T-helper 17 cell (primary cell): ENCODE data around the gene TTL. TPM values are rescaled to one million over a fixed set of nuclear protein-coding genes. Genes with fewer than 3 reads are reported as not detected.

Experiments
- ATAC-seq: fragments of 150-1000 bp; cut with Tn5 transposase; 2 replicates; pipeline ENCODE4 v1.10.0; 2021; ENCODE audit warnings: mild to moderate bottlenecking, moderate library complexity
- DNase-seq, 3 donors: peaks; one replicate each; pipeline versions ENCODE4 v3.0.0 to v3.0.0-alpha.2; 2020 to 2021
- H3K9me3 ChIP-seq: one replicate; pipeline ENCODE4 v1.7.0; 2013; ENCODE audit warnings: low read length, mild to moderate bottlenecking; ENCODE audit not compliant: control insufficient read depth, poor library complexity, severe bottlenecking
- H3K27ac Mint-ChIP-seq: one replicate; pipeline ENCODE4 v1.8.0; 2022; ENCODE audit warnings: mild to moderate bottlenecking, moderate library complexity, mixed read lengths
- H3K27me3 Mint-ChIP-seq: one replicate; pipeline ENCODE4 v1.8.0; 2022; ENCODE audit warnings: mixed read lengths
- H3K36me3 Mint-ChIP-seq: one replicate; pipeline ENCODE4 v1.8.0; 2022; ENCODE audit warnings: low read depth, mixed read lengths
- H3K4me1 Mint-ChIP-seq: one replicate; pipeline ENCODE4 v1.8.0; 2022; ENCODE audit warnings: mild to moderate bottlenecking, mixed read lengths
- H3K4me3 Mint-ChIP-seq: one replicate; pipeline ENCODE4 v1.8.0; 2022; ENCODE audit warnings: mild to moderate bottlenecking, moderate library complexity, mixed read lengths
- total RNA-seq, 4 donors: library from RNA in 2 of 4; stranded (reverse) in 2 of 4; gene quantifications; one replicate each; pipeline ENCODE4 v1.2.3 and lab custom pipeline; 2022 to 2026

Gene TTL
- total RNA-seq, 2 donors from 2014 or later = 18.8 to 20.6 TPM

DNA sequence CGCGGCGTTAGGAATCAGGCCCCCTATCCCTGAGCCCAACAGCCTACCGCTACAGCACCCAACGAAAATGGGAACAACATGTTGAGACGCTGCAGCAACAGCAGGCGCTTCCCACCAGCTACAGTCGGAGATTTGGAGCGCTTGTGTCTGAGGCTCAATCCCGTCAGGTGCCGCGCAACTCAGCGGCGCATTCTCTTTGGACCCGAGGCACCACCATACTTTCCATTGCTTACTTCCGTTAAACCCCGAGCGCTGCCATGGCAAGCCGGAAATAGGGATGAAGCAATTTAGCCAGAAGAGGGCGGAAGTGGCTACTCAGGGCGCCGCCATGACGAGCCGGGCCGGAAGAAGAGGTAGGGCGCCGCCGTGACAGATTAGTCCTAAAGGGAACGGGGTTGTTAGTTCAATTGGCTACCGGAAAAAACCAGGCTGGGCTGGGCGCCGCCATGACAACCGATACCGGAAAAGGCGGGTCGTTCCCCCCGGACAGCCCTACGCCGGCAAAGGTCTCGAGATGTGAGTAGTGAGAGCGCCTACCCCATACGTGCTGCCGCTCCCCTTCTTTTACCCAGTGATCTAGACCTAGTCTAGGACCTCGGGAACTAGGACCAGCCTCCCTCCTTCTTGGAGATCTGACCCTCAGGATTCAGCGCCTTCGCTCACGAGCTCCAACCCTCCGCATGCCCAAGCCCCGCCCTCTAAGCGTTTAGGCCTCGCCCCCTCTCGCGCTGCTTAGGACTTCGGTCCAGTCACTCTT lies 102.4 kb downstream of the TTL start, which contains the start of gene CHCHD5:
CHCHD5 (plus strand) TSS at position 476 of the 757 bp plus-strand sequence; CDS start at position 515, 39 bp downstream.
- H3K4me1 Mint-ChIP-seq = peaks cover 31% of the 10 kb centered on the region
- peak within 1 kb of the TSS; percentile 94 for H3K4me3 Mint-ChIP-seq
- no peaks in the 10 kb centered on the region for H3K9me3 ChIP-seq

GRCh38 chr2:112584891-112585250 lies 102.9 kb downstream of the TTL start:
- H3K27me3 Mint-ChIP-seq = no peaks in the 10 kb centered on the region
- peaks cover 31% of the 10 kb centered on the region for H3K4me1 Mint-ChIP-seq
- peak overlapping the region; percentile 94 for H3K4me3 Mint-ChIP-seq

More for the DNA sequence above, 102.4 kb downstream of the TTL start, which contains the start of gene CHCHD5:
- ATAC-seq (peak; percentile 92), DNase-seq (peak; percentile 80 to 89 (median 84))
- Mint-ChIP-seq H3K36me3 (peaks cover 6% of the 10 kb centered on the region), H3K27ac (peak within 1 kb of the TSS; percentile 98), H3K27me3 (no peaks in the 10 kb centered on the region)

GRCh38 chr2:112585400-112585799 lies 103.4 kb downstream of the TTL start:
- ATAC-seq (no peak), DNase-seq (no peak)
- H3K9me3 ChIP-seq = no peaks in the 10 kb centered on the region
- peaks cover 6% of the 10 kb centered on the region for H3K36me3 Mint-ChIP-seq
- H3K4me1 Mint-ChIP-seq = peaks cover 31% of the 10 kb centered on the region
- H3K27ac Mint-ChIP-seq = peak overlapping the region; percentile 98
- H3K27me3 Mint-ChIP-seq = no peaks in the 10 kb centered on the region
- H3K4me3 Mint-ChIP-seq = peak overlapping the region; percentile 94

More at GRCh38 chr2:112584891-112585250, 102.9 kb downstream of the TTL start:
- Mint-ChIP-seq H3K36me3 (peaks cover 6% of the 10 kb centered on the region), H3K27ac (peak overlapping the region; percentile 98)
- ATAC-seq = no peak
- H3K9me3 ChIP-seq = no peaks in the 10 kb centered on the region
- DNase-seq = no peak

DNA sequence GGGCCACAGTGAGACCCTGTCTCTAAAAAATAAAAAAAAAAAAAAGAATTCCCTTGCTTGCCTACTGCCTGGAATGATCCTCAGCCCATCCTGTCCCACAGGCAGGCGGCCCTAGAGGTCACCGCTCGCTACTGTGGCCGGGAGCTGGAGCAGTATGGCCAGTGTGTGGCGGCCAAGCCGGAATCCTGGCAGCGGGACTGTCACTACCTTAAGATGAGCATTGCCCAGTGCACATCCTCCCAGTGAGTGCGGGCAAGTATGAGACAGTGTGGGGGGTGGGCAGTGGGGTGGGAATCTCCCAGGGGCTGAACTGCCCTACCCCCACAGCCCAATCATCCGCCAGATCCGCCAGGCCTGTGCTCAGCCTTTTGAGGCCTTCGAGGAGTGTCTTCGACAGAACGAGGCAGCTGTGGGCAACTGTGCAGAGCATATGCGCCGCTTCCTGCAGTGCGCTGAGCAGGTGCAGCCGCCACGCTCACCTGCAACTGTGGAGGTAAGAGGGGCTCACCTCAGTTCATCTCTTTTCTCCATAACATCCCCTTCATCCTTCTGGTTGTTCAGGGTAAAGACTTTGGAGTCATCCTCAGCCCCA lies 104.0 kb downstream of the TTL start:
- Mint-ChIP-seq H3K27me3 (no peaks in the 10 kb centered on the region), H3K4me1 (peaks cover 31% of the 10 kb centered on the region), H3K4me3 (no peak overlapping the region), H3K36me3 (peaks cover 6% of the 10 kb centered on the region), H3K27ac (peak overlapping the region; percentile 98)
- ATAC-seq = no peak
- no peak for DNase-seq
- H3K9me3 ChIP-seq = no peaks in the 10 kb centered on the region

GRCh38 chr2:112588611-112589045 lies 106.7 kb downstream of the TTL start:
- H3K36me3 Mint-ChIP-seq = peaks cover 10% of the 10 kb centered on the region
- no peaks in the 10 kb centered on the region for H3K9me3 ChIP-seq
- no peak overlapping the region for H3K27ac Mint-ChIP-seq
- DNase-seq (no peak), ATAC-seq (no peak)
- H3K4me1 Mint-ChIP-seq = peaks cover 25% of the 10 kb centered on the region
- no peaks in the 10 kb centered on the region for H3K27me3 Mint-ChIP-seq
- no peak overlapping the region for H3K4me3 Mint-ChIP-seq

Other genes starting within 250 kb of the TTL start
- 10 to 100 TPM; 15.3 to 16.8 TPM for gene ZC3H8, start 227.1 kb upstream of the TTL start, total RNA-seq
- 10 to 100 TPM; 17.7 to 19.6 TPM for gene ZC3H6, start 206.6 kb upstream of the TTL start, total RNA-seq
- gene RGPD8, start 48.5 kb upstream of the TTL start, total RNA-seq = 10 to 100 TPM; 42.7 to 60.6 TPM
- 10 to 100 TPM; 15.2 to 23.5 TPM for gene POLR1B, start 60.3 kb downstream of the TTL start, total RNA-seq
- gene CHCHD5, start 102.5 kb downstream of the TTL start, total RNA-seq = 10 to 100 TPM; 16.6 to 18.4 TPM
- gene SLC20A1, start 163.8 kb downstream of the TTL start, total RNA-seq = 100 to 1,000 TPM; 113 to 130 TPM
- gene NT5DC4, start 238.9 kb downstream of the TTL start, total RNA-seq = not detected